K562 (cell line): ENCODE results near the gene ALG14. TPM values are rescaled to one million over a fixed set of nuclear protein-coding genes. Genes with fewer than 3 reads are reported as not detected.

Experiments used
- ATAC-seq: fragments of 200-7000 bp; cut with Tn5 transposase; 3 replicates; pipeline ENCODE4 v1.9.1; 2020; ENCODE audit warnings: moderate library complexity
- BruUV-seq: library from RNA; stranded (reverse); fragments of 400-500 nt; replicated peaks from 2 replicates; lab custom pipeline; 2021; lab: Mats Ljungman, UMichigan
- CTCF ChIA-PET: fragments of 300-600 bp; formaldehyde crosslinking; extraction: SDS; loops from one replicate; lab custom pipeline; 2021; ENCODE audit warnings: low intra/inter-chr PET ratio; lab: Yijun Ruan, JAX
- POLR2A ChIA-PET: fragments of 300-600, 350-650 bp; sonication (Branson Sonifier 250); formaldehyde crosslinking; extraction: SDS; loops from one replicate; lab custom pipeline; 2021; ENCODE audit warnings: antibody characterized with exemption, inconsistent platforms; lab: Yijun Ruan, JAX
- DNase-seq, 4 experiments: peaks; one replicate each; pipeline versions ENCODE4 v3.0.0 to v3.0.0-alpha.2; 2011 to 2018; ENCODE audit warnings: low spot score in 3 of 4, mixed read lengths in 3 of 4; ENCODE audit errors: extremely low read depth in 1 of 4
- FAIRE-seq: peaks from 2 replicates; lab custom pipeline; 2011; peaks lifted over from hg19 to GRCh38; lab: Jason Lieb, UNC
- H2AFZ ChIP-seq: 2 replicates; pipeline ENCODE4 v1.6.0; 2011; ENCODE audit warnings: low read depth, low read length, control low read depth, inconsistent platforms
- H3K27ac ChIP-seq: fragments of 200-600 bp; 3 replicates; pipeline ENCODE4 v1.8.0; 2011; ENCODE audit warnings: low read depth, mild to moderate bottlenecking, control low read depth, inconsistent platforms, low read length, moderate library complexity, mixed read lengths; ENCODE audit errors: extremely low read depth
- H3K27me3 ChIP-seq, 2 experiments: fragments of 300-600 bp in 1 of 2; 2 replicates in 1 of 2; 3 replicates in 1 of 2; pipeline versions ENCODE4 v1.6.0 to v1.8.0; 2011; ENCODE audit warnings: inconsistent platforms in 2 of 2, low read length in 2 of 2, mild to moderate bottlenecking in 1 of 2, mixed read lengths in 1 of 2, moderate library complexity in 1 of 2; ENCODE audit not compliant: control insufficient read depth in 2 of 2, insufficient read depth in 2 of 2
- H3K36me3 ChIP-seq: fragments of 300-600 bp; 3 replicates; pipeline ENCODE4 v1.8.0; 2011; ENCODE audit warnings: mild to moderate bottlenecking, low read length, inconsistent platforms; ENCODE audit not compliant: control insufficient read depth, insufficient read depth
- H3K4me1 ChIP-seq, 2 experiments: fragments of 200-600 bp in 1 of 2; replicated peaks in 1 of 2; 2 replicates in 1 of 2; 3 replicates in 1 of 2; pipeline versions ENCODE4 v1.5.1 to v1.8.0; 2011; ENCODE audit warnings: inconsistent platforms in 2 of 2, low read length in 2 of 2, mild to moderate bottlenecking in 1 of 2, mixed read lengths in 1 of 2, moderate library complexity in 1 of 2; ENCODE audit not compliant: control insufficient read depth in 2 of 2, insufficient read depth in 2 of 2
- H3K4me2 ChIP-seq: 2 replicates; pipeline ENCODE4 v1.6.1; 2011; ENCODE audit warnings: low read length, control low read depth, inconsistent platforms, mixed read lengths; ENCODE audit not compliant: insufficient read depth
- H3K4me3 ChIP-seq: fragments of 200-600 bp; sonication (generic), shearing (Covaris generic); 2 replicates; pipeline ENCODE4 v1.5.1; 2016; ENCODE audit warnings: control low read depth, inconsistent platforms
- H3K79me2 ChIP-seq: fragments of 200-600 bp; 3 replicates; pipeline ENCODE4 v1.8.0; 2011; ENCODE audit warnings: low read length, inconsistent platforms; ENCODE audit not compliant: control insufficient read depth, insufficient read depth
- H3K9ac ChIP-seq, 2 experiments: 2 replicates each; pipeline versions ENCODE4 v1.6.0 to v1.6.1; 2011; ENCODE audit warnings: low read depth in 2 of 2, low read length in 2 of 2, control low read depth in 1 of 2, inconsistent platforms in 1 of 2, mild to moderate bottlenecking in 1 of 2, mixed read lengths in 1 of 2; ENCODE audit not compliant: insufficient read depth in 1 of 2
- H3K9me1 ChIP-seq: one replicate; pipeline ENCODE4 v1.6.0; 2011; ENCODE audit warnings: inconsistent platforms, mild to moderate bottlenecking, low read length, moderate library complexity; ENCODE audit not compliant: control insufficient read depth, insufficient read depth
- H3K9me3 ChIP-seq: replicated peaks from 2 replicates; pipeline ENCODE4 v1.5.1; 2011; ENCODE audit warnings: low read depth, low read length, inconsistent platforms; ENCODE audit not compliant: control insufficient read depth, insufficient read depth
- H4K20me1 ChIP-seq: replicated peaks from 2 replicates; pipeline ENCODE4 v1.6.1; 2011; ENCODE audit warnings: low read length, inconsistent platforms, mixed read lengths; ENCODE audit not compliant: control insufficient read depth, insufficient read depth
- ETV5 ChIP-seq: sonication (generic); formaldehyde crosslinking; IDR thresholded peaks from 2 replicates; pipeline ENCODE4 v1.4.0; 2020; ENCODE audit warnings: low read depth, mild to moderate bottlenecking, missing genetic modification reagents
- MAZ ChIP-seq, 2 experiments: fragments of 450-650 bp in 1 of 2; sonication (generic) in 1 of 2; formaldehyde crosslinking; IDR thresholded peaks in 1 of 2; conservative IDR thresholded peaks in 1 of 2; 2 replicates each; pipeline versions ENCODE4 v1.4.0 to v1.5.0; 2020; ENCODE audit warnings: mild to moderate bottlenecking in 1 of 2, missing genetic modification reagents in 1 of 2
- SAFB2 ChIP-seq: fragments of 200-400 bp; formaldehyde crosslinking; IDR thresholded peaks from 2 replicates; pipeline ENCODE4 v1.6.1; 2018; ENCODE audit warnings: borderline replicate concordance, low read length, low read depth, moderate library complexity; ENCODE audit not compliant: severe bottlenecking
- SIN3B ChIP-seq: fragments of 450-650 bp; IDR thresholded peaks from 2 replicates; pipeline ENCODE4 v1.6.1; 2017; ENCODE audit warnings: low read depth, mild to moderate bottlenecking, moderate library complexity
- ZBTB1 ChIP-seq: sonication (generic); formaldehyde crosslinking; IDR thresholded peaks from 2 replicates; pipeline ENCODE4 v1.8.1; 2023; ENCODE audit warnings: missing genetic modification reagents, low read depth, mild to moderate bottlenecking, borderline replicate concordance
- ZNF324 ChIP-seq: fragments of 250-450 bp; sonication (Bioruptor Pico); IDR thresholded peaks from 2 replicates; pipeline ENCODE4 v1.4.0; 2020; ENCODE audit warnings: mild to moderate bottlenecking
- ZNF589 ChIP-seq: fragments of 200-800 bp; sonication (Bioruptor generic); IDR thresholded peaks from 2 replicates; pipeline ENCODE4 v1.6.1; 2016; ENCODE audit warnings: low read depth, missing genetic modification characterization, missing compliant biosample characterization
- ZNF764 ChIP-seq: fragments of 250-450 bp; sonication (Bioruptor Pico); IDR thresholded peaks from 2 replicates; pipeline ENCODE4 v1.4.0; 2020; ENCODE audit warnings: low read depth, mild to moderate bottlenecking, moderate library complexity
- WGBS: fragments of 100-300 bp; shearing (Covaris generic); methylation state at CpG from one replicate; pipeline ENCODE4 v1.1.6; 2016; ENCODE audit warnings: low coverage, mixed read lengths; ENCODE audit not compliant: insufficient coverage; ENCODE audit errors: missing lambda C conversion rate; 5-methylcytosine and 5-hydroxymethylcytosine counted together
- in situ Hi-C: fragments of 300-500 bp; cut with MboI; formaldehyde crosslinking; loops from 4 replicates; pipeline ENCODE4 v1.15.0; 2018; ENCODE audit warnings: inconsistent platforms, mixed read lengths
- intact Hi-C: fragments of 100-400 bp; cut with micrococcal nuclease; formaldehyde crosslinking; loops from 2 replicates; pipeline ENCODE4 v1.14.2; 2022
- polyA plus RNA-seq, 8 experiments: library from polyadenylated mRNA; depleted of rRNA in 4 of 8; stranded (reverse) in 5 of 8; unstranded in 3 of 8; fragments of >200 nt; fragmentation: Nextera tagmentation in 2 of 8; fragmentation: Illumina TruSeq in 1 of 8; extraction: Ambion mirVana in 2 of 8; extraction: Trizol in 1 of 8; gene quantifications; 2 replicates each; pipeline versions ENCODE4 v1.2.1 to v1.2.3, GENCODE V29; 2011 to 2014; ENCODE audit warnings: inconsistent platforms in 1 of 8, missing spikeins in 1 of 8
- total RNA-seq, 7 experiments: library from RNA; depleted of rRNA in 6 of 7; stranded (reverse); fragments of >200 nt in 6 of 7; fragmentation: Illumina TruSeq in 2 of 7; extraction: Trizol in 2 of 7; gene quantifications; 2 replicates each; pipeline versions ENCODE4 v1.2.1 to v1.2.3, GENCODE V29; 2011 to 2021; ENCODE audit warnings: low replicate concordance in 1 of 7

The ALG14 gene
- total and polyA plus RNA-seq, 9 of the 15 experiments (the other 6 are each of a cell fraction or from before 2014, with no cell fraction given), result 2.8 to 16.2 (median 4.9) TPM

DNA sequence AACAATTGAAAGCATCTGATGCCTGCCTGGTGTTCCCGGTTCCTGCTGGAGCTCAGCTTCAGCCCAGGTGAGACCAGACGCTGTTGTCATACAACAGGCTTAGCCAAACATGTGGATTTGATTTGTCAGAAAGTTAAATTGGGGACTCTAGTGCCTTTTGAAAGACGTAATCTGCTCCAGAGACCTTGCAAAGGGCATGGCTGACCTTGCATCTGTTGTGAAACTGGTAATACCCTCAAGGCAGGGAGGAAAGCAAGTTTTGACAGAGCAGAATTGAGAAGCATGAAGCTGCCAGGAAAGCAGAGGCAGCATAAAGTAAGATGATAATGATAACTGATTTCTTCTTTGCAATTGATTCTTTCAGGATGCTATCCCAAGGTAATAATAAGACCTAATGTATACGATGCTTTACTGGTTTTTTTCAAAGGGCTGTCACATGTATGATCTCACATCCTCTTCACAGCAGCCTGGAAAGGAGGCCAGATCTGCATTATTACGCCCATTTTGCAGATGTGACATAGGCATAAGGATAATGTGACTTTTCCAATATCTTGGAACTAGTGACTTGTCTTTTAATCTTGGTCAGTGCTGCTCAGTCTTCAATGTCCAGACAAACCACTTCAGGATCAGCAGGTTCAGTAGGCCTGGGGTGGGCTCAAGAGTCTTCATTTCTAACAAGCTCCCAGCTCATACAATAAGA lies 121.1 kb downstream of the ALG14 start:
- DNase-seq (no peak), ATAC-seq (no peak), FAIRE-seq (no peak)
- no peak overlapping the region for H3K4me3 ChIP-seq
- in situ Hi-C loops, result no loop called here
- BruUV-seq, result no TSS peak
- no peak for TF ChIP-seq ZBTB1 (CRISPR knock-in tag)
- H3K4me2 ChIP-seq, result no peak overlapping the region
- 0% methylated on average over 5 of the region's 5 CpGs for WGBS
- no peak overlapping the region for H2AFZ ChIP-seq
- 0 out of 2 replicates have a peak, but pooled peaks cover 2% of the 10 kb centered on the region for H3K9me3 ChIP-seq
- ChIA-PET POLR2A (no interaction called here), CTCF (no interaction called here)
- no peaks in the 10 kb centered on the region for H4K20me1 ChIP-seq
- no peaks in the 10 kb centered on the region for H3K79me2 ChIP-seq
- H3K27me3 ChIP-seq, result peaks cover 2 to 3% of the 10 kb centered on the region in 2 experiments; a peak in 2 of 5 replicates
- H3K9me1 ChIP-seq, result no peaks in the 10 kb centered on the region
- H3K27ac ChIP-seq, result no peak overlapping the region
- intact Hi-C loops, result no loop called here
- no peaks in the 10 kb centered on the region for H3K4me1 ChIP-seq
- H3K9ac ChIP-seq, result no peak overlapping the region
- H3K36me3 ChIP-seq, result no peaks in the 10 kb centered on the region

GRCh38 chr1:94951046-94951445 lies 121.7 kb downstream of the ALG14 start:
- BruUV-seq, result no TSS peak
- TF ChIP-seq MAZ (CRISPR knock-in tag; conservative IDR thresholded peaks at IDR 0.05 in 1 of 2, IDR thresholded peaks at IDR 0.05 in 1 of 2) (no peak), ETV5 (CRISPR knock-in tag) (no peak), ZNF589 (CRISPR knock-in tag) (no peak), SAFB2 (no peak), SIN3B (no peak), ZNF764 (CRISPR knock-in tag) (no peak), ZNF324 (CRISPR knock-in tag) (no peak)

More at GRCh38 chr1:94951046-94951445, 121.7 kb downstream of the ALG14 start:
- ChIA-PET POLR2A (no interaction called here), CTCF (no interaction called here)
- no peak overlapping the region for H3K27ac ChIP-seq
- intact Hi-C loops, result no loop called here
- H3K9me1 ChIP-seq, result no peaks in the 10 kb centered on the region
- FAIRE-seq, result no peak
- no peaks in the 10 kb centered on the region for H3K79me2 ChIP-seq
- H3K9me3 ChIP-seq, result 0 out of 2 replicates have a peak, but pooled peaks cover 2% of the 10 kb centered on the region
- in situ Hi-C loops, result no loop called here
- H3K27me3 ChIP-seq, result peaks cover 2 to 3% of the 10 kb centered on the region in 2 experiments; a peak in 2 of 5 replicates
- H4K20me1 ChIP-seq, result no peaks in the 10 kb centered on the region
- H3K36me3 ChIP-seq, result no peaks in the 10 kb centered on the region
- H3K9ac ChIP-seq, result no peak overlapping the region
- H2AFZ ChIP-seq, result no peak overlapping the region
- WGBS, result 0% methylated on average over 2 of the region's 2 CpGs
- no peaks in the 10 kb centered on the region for H3K4me1 ChIP-seq
- no peak for DNase-seq
- H3K4me3 ChIP-seq, result no peak overlapping the region
- no peak for ATAC-seq
- no peak overlapping the region for H3K4me2 ChIP-seq
